ENCODE results near the gene SDR42E1.
"Not testable (repeated sequence)": the region's sequence is repeated elsewhere in the genome, so short reads cannot be mapped to it uniquely, and the experiment has no call there.

SDR42E1 gene

DNA sequence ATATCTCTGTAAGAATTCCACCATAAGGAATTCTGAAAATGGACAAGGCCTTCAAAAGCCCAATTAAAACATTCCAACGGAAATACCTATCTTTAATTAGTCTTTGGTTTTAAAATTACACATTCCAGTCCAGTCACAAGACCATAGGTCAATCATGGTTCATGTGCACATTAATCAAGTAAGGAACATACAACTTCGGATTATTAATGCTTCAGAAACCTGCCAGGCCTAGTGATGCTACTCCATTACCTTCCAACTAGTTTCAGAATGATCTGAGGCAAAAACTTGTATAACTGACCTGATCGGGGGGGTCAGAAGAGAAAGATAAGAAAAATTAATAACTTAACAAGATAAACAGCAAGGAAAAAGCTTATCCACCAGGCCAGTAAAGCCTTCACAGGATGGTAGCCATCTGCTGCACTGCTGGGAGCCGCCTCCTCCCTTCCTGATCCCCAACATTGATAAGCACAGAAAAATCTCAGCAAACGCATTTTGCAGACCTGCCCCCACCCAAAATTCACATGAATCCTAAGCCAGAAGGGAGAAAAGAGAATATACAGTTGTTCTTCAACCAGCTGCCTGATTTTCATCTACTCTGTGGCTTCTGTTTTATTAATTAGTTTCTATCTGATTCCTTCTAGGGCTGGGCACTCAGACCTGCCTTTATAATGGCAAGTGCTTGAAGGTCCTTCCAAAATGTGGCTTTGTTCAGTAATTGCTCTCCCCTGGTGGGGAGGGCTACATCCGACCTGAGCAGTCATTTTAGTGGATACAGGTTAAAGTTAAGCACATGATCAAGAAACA lies 6.0 kb downstream of the SDR42E1 start:
- no peak for DNase-seq (ENCODE audit: low read depth in 3 of 3)

DNA sequence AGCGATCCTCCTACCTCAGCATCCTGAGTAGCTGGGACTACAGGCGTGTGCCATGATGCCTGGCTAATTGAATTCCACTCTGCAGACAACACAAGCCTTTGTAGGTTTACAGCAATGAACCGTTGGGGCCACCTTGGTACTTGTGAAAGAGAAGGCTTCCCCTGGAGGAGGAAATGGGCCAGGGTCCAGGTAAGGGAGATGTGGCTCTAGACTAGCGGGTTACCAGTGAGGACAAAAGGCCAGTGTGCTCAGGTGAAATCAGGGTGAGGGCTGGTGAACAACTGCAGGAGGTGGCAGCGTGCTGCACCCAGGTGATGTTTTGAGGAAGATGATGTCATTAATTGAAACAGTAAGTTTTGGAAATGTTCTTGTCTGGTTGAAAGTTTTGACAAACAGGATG lies 6.7 kb downstream of the SDR42E1 start:
- DNase-seq (ENCODE audit: low read depth in 3 of 3): no peak

DNA sequence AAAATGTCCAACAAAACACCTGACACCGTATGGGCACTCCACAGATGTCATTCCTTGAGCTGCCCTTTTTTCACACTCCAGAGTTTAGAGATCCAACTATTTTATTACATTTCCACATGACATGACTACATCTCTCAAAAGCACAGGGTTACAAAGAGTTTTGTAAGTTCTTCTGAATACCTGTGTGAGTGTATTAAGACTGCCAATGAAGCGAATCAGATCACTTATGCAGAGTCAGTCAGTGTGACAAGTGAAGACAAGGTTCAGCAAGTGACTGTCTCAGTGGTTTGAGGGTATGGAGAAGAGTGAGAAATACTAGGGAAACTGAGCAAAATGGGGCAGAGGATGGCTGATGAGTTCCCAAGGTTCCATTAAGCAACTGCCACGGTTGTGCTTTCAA lies 8.4 kb downstream of the SDR42E1 start:
- no peak for DNase-seq (ENCODE audit: low read depth in 3 of 3)

DNA sequence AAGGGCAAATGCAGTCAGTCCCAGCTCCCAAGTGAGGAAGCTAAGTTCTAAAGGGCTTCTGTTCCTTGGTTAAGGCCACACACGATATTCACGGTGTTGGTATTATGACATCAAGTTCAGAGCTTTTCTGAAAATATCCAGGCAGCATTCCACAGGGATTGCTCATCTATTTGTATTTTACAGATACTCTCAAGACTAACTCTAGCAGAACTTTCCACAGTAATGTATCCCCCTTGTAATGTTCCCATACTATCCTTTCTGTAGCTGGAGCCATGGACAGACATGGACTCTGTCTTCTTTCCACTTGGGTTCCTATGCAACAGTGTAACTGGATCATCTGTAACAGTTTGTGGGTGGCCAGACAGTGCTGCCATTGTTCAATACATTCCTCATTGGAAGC lies 13.5 kb downstream of the SDR42E1 start:
- no peak for DNase-seq (ENCODE audit: low read depth in 3 of 3)

DNA sequence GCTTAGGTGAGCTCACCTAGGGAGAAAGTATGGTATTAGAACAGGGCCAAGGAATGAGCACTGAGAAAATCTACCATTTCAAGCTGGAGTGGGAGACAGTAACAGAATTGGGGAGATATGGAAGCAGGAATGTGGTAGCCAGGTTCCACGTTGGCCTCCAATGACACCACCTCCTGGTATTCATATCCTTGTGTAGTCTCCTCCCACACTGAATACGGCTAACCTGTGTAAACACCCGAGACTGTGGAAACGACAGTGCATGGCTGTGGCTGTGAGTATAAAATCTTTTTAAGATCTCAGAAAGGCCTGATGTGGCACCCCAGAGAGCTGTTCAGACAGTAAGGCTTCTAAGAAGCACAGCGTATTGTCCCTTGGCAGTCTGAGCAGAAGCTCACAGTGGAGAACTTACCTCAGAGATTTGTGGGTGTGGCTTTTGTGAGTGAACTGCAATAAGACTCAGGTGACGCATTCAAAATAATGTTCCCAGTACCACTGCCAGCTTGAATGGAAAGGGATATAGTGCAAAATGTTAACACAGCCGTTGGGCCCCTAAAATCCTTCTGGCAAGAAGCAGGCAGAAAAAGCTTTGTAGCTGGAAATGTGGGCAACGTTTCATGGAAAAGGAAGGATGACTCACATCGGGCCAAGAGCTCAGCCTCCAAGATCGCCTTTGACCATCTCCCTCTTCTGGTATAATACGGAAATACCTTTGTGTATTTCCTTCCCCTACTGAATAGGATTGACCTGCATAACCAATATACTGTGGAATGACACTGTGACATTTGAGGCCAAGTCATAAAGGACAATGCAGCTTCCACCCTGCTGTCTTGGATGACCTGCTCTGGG lies 14.4 kb downstream of the SDR42E1 start:
- no peak for DNase-seq (ENCODE audit: low read depth in 3 of 3)

DNA sequence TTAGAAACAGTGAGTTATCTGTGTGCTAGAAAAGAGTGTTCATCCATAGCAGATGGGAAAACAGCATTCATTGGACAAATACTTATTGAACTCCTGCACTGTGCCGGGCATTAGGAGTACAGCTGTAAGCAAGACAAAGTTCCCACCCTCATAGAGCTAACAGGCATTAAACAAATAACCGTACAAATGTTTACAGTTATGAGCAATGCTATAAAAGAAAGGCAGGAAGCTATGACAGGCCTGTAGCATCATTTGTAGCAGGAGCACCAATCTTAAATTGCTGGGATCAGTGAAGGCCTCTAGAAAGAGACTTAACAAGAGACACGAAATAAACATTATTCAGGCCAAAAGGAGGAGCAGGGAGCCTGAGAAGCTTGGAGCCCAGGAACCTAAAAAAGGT lies 15.6 kb downstream of the SDR42E1 start:
- DNase-seq (ENCODE audit: low read depth in 3 of 3): no peak

DNA sequence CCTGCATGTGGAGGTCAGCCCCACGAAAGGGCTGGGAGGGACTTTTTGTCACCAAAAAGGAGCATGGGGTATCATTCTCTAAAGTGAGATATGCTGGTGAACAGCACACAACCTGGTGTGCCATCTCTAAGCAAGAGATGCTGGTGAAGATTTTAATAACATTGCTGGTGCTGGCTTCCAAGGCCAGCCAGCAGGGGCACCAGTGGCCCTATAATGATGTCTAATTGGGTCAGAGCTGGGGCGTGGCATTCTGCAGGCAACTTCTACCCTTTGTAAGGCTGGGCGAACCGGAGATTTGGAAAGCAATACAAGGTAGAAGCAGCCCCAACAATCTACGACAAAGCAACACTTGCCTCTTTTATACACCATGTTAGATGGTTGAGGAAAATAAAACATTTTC lies 16.8 kb downstream of the SDR42E1 start:
- no peak for DNase-seq (ENCODE audit: low read depth in 3 of 3)

DNA sequence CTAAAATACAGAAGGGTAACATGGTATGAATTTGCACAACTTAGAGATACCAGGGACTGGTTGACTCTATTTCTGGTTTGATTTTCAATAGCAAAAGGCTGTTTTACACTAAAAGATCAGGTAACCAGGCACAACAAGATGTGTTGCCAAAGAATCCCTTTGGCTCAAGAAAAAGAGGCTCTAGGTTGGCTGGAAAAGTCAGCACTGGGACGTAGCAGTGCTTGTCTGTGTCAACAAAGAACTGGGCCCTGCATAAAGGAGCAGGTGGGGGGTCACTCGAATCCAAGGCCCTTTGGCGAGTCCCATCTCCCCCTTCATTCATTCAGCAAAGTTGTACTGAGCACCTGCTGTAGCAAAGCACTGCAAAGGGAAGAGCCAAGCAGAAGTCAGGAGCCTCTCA lies 18.4 kb downstream of the SDR42E1 start:
- DNase-seq (ENCODE audit: low read depth in 3 of 3): no peak

DNA sequence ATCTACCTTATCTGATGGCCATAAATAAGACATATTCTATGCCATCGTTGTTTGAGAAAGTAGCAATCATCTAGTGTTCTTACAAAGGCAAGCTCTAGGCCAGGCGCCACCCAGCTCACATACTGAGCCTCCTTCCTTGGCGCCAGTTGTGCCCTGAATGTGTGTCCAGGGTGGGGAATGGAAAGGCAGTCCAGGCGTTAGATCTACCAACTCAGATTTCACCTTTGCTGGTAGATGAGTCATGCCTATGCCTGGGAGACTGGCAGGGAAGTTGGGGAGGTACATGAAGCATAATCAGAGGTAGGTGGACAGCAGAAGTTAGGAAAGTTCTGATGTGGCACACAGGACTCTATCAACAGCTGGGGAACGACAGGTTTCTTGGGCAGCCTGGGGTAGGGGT lies 23.6 kb downstream of the SDR42E1 start:
- no peak for DNase-seq (ENCODE audit: low read depth in 3 of 3)

DNA sequence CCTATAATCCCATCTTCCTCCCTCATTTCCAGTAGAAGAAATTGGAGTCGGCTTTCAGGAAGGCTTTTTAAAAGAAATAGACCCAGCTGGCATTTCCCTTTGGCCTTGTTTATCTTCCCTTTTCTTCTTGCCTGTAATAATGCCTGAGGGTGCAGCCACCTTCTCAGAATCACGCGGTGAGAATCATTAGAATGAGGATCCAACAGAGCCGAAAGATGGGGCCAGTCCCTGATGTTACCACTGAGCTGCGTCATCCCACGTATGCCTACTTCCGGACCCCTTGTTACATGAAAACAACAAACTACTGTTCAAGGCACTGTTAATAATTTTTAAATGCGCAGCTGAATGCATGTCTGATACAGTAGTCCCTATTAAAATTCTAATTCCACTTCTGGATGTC lies 24.1 kb downstream of the SDR42E1 start:
- no peak for DNase-seq (ENCODE audit: low read depth in 3 of 3)

DNA sequence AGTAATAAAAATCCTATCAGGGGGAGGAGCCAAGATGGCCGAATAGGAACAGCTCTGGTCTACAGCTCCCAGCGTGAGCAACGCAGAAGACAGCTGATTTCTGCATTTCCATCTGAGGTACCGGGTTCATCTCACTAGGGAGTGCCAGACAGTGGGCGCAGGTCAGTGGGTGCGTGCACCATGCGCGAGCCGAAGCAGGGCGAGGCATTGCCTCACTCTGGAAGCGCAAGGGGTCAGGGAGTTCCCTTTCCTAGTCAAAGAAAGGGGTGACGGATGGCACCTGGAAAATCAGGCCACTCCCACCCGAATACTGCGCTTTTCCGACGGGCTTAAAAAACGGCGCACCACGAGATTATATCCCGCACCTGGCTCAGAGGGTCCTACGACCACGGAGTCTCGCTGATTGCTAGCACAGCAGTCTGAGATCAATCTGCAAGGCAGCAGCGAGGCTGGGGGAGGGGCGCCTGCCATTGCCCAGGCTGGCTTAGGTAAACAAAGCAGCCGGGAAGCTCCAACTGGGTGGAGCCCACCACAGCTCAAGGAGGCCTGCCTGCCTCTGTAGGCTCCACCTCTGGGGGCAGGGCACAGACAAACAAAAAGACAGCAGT lies 33.8 kb downstream of the SDR42E1 start:
- not testable (repeated sequence) for DNase-seq (ENCODE audit: low read depth in 3 of 3)

DNA sequence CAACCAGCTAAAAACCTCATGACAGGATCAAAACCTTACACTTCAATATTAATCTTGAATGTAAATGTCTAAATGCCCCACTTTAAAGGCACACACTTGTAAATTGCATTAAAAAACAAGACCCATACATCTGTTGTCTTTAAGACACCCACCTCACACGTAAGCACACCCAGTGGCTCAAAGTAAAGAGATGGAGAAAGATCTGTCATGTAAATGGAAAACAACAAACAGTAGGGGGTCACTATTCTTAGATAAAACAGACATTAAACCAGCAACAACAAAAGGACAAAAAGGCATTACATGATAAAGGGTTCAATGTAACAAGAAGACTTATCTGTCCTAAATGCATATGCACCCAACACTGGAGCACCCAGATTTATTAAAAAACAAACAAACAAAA lies 35.6 kb downstream of the SDR42E1 start:
- DNase-seq (ENCODE audit: low read depth in 3 of 3): no peak

DNA sequence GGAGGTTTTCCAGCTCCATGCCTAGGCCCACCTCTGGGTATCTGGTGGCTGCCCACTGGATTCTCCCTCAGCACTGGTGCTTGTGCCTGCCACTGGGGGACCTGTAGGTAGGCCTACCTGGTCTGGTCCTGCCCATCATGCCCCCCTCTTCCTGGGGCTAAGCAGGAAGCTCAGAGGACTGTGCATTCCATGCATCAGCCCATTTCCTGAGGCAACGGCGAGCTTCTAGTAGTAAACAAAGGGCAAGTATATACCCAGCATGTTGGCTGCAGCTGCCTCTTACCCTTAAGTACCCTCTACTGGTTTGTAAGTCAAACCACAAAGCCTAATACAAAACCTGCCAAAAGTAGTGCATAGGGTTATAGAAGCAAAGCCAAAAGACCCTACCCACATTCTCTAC lies 37.5 kb downstream of the SDR42E1 start:
- no peak for DNase-seq (ENCODE audit: low read depth in 3 of 3)

DNA sequence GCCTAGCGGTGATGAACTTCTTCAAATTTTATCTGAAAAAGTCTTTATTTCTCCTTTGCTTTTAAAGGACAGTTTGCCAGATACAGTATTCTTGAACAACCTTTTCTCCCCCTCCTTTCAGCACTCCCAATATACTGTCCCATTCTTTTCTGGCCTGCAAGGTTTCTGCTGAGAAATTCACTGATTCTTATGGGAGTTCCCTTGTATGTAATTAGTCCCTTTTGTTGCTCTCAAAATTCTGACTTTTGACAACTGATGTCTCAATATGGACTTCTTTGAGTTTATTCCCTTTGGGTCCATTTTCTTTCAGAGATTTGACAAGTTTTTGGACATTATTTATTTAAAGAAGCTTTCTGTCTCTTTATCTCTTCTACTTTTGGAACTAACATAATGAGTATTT lies 39.4 kb downstream of the SDR42E1 start:
- no peak for DNase-seq (ENCODE audit: low read depth in 3 of 3)

DNA sequence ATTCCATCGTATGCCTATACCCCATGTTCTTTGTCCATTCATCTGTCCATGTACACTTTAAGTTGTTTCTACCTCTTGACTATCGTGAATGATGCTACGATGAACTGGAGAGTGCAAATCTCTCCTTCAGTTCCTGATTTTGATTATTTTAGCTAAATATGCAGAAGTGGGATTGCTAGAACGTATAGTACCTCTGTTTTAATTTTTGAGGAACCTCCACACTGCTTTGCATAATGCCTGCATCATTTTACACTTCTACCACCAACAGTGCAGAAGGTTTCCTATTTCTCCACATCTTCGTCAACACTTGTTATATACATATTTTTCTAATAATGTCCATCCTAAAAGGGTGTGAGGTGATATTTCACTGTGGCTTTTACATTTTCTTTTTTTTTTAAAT lies 43.9 kb downstream of the SDR42E1 start:
- DNase-seq (ENCODE audit: low read depth in 3 of 3): no peak

DNA sequence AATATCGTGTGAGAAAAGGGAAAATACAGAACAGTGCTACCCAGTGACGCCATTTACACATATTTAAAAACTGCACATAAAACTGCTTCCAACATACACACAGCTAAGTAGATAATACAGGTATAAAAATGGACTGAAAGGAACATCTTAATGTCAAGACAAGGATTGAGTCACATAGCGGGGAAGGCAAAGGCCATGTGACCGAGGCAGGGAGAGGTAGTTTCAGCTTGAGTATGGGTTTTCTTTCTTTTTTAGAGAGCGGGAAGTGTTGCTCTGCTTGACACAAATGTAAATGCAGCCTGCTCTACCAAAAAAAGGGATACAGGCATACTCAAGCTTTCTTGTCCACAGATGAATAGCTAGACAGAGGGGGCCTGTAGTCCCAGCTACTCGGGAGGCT lies 46.5 kb downstream of the SDR42E1 start:
- no peak for DNase-seq (ENCODE audit: low read depth in 3 of 3)

DNA sequence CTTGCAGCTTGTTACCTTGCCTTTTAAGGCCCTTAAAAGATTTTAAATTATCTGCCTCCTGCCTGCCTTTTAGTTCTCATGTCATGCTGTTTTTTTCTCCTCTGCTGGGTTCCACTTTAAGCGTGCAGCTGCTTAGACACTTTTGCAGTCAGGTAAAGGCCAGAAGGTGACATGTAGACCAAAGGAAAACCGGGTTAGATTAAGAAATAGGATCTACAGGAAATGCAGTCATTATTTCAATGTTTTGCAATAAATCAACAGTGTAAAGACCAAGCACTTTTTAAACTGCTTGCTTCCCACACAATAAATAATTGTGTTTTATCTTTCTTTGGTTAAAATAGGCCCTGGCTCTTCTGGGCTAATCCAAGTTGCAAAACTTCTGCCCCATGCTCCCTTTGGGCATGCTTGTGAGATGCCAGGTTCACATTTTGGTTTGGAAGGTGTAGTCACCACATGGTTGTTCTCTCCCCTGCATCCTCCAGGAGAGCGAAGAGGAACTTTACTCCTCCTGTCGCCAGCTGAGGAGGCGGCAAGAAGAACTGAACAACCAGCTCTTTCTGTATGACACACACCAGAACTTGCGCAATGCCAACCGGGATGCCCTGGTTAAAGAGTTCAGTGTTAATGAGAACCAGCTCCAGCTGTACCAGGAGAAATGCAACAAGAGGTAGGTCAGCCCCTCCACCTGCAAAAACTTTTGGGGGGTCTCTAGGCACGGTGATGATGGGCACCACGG lies 54.9 kb downstream of the SDR42E1 start:
- no peak for DNase-seq (ENCODE audit: low read depth in 3 of 3)

DNA sequence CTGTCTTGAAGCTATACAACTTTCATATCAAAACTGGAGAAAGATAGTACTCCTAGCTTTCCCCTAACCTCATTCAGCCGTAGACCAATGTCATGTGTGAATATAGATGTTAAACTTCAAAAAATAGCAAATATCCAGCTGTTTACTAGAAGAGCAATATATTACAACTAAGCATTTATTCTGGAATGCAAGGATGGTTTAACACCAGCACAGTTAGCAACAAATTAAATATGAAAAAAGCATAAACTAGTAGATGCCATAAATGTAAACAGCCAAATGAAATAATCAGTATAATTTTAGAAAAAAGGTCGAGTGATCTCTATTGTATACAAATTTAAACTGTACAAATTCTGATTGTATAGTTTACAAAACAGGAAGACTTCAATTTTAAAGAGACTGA lies 59.7 kb downstream of the SDR42E1 start:
- DNase-seq (ENCODE audit: low read depth in 3 of 3): no peak

DNA sequence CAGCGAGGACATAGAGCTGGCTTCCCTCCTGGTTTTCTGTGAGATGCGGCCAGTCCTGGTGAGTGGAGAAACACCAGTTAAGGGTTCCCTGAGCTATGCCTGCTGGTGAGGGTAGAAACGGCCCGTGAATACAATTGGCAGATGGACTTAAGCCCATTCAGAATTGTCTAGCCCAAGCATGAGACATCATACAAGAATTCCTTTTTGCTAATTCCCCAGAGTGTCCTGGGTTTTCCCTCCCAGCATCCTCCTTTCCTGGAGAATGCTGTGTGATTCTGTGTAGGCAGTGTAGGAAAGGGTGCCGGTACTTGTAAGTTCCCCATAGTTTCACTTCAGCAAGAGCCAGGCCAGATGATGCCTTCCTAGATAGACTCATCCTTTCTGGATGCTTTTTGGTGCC lies 65.1 kb downstream of the SDR42E1 start:
- DNase-seq (ENCODE audit: low read depth in 3 of 3): no peak

DNA sequence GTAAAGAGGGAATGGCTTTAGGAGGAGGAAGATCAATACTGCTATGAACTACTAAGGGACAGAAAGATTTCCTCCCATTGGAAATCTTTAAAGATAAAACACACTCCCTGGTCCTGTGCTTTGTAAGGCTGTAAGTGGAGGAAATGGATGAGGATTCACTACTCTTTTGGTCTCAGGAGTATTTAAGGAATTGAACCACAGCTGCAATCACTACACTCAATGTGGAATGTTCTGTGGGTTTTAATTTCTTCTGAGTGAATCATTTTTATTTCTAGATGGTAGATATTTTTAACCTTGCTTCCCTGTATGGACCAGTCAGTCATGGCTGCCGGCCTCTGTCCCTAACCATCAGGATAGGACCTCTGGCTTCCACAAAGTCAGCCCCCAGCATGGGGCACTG lies 65.6 kb downstream of the SDR42E1 start:
- DNase-seq (ENCODE audit: low read depth in 3 of 3): no peak

DNA sequence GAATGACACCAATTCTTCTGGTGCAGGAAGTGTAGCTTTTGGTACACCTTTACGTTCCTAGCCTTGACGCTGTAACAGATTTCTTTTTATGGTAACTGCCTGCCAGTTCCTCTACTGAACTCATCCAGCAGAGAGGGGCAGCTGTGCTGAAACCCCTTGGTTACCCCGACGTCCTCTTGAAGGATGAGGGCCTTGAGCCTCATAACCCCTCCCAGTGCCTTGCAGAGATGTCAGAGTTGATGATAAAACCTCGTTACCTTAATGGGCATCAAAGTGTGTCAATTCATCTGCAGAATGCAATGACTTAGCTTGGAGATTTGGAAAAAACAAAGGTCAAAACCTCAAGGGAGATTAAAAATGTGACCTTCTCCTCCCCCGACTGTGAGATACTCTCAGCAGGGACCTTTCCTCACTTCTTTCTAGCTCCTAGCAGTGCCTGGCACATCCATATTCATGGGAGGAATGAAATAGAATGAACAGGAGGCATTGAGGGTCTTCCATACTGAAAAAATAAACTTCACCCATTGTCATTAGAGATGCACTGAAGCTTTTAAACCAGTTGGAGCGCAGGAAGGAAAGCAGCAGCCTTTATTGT lies 69.2 kb downstream of the SDR42E1 start:
- DNase-seq (ENCODE audit: low read depth in 3 of 3): no peak
